KG1 (cell line): ENCODE results near the gene PLXND1.
"Not testable (repeated sequence)": the region's sequence is repeated elsewhere in the genome, so short reads cannot be mapped to it uniquely, and the experiment has no call there.

ENCODE experiments used
- DNase-seq: peaks from one replicate; lab custom pipeline; 2025; lab: John Stamatoyannopoulos, UW

Gene PLXND1

DNA sequence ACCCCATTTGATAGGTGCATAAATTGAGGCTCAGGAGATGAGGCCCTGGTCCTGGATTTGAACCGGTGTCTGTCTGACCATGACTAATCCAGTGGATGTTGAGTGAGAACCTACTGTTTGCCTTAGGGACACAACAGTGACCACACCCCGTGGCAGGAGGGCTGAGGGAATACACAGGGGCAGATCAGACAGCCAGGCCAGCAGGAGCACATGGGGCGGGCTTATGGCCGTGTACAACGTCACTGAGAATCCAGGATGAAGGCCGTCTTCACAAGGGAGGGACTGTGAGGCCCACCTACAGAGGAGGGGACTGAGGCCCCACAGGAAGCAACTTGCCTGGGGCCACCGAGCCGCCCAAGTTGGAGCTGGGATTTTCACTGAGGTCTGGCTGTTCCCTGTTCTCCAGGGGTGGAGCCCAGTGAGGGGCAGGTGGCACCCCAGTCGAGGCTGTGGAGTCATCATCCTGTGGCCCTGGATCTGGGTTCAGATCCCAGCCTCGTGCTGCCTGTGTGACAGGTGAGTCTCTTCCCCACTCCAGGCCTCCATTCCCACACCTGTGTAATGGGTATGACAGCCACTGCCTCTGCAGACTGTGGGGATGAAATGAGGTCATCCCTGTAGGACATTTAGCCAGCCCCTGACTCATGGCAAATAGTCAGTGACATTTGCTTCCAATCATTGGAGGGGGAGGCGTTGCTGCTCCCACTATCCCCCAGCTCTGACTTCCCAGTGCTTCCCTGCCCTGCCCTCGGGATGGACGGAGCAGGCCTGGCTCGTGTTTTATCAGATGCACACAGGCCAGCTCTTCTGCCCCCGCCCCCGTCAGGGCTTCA, 6.3 kb upstream of the PLXND1 start:
- no peak for DNase-seq

DNA sequence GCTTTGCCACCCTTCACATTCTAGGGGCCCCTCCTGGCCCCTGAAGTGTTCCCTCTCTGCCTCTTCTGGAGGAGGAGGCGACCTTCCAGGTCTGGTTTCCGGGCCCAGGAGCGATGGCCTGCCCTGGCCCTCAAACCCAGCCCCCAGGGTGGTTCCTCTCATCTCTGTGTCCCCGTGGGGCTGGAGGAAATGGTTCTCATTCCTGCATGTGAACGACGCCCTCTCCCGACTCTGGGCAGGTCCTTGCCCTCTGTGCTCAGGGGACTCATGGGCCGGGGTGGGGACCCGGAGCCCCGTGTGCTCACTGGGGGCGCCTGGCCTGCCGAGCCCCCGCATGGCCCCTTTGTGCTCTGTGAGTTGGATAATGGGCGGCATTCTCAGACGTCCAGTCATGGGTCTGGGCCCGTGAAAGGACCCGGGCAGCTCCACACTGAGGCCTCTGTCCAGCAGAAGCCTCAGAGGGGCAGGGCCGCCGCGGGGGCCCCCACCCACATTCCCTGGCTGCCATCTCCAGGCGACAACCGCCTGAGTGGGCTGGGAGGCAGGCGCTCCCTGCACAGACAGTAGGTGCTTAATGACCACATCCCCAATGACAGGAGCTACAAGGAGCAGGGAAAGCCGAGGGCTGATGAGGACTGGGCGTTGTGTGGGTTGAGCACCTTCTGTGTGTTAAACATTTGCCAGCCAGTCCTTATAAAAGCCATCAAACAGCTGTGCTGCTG, 5.5 kb upstream of the PLXND1 start:
- no peak for DNase-seq

DNA sequence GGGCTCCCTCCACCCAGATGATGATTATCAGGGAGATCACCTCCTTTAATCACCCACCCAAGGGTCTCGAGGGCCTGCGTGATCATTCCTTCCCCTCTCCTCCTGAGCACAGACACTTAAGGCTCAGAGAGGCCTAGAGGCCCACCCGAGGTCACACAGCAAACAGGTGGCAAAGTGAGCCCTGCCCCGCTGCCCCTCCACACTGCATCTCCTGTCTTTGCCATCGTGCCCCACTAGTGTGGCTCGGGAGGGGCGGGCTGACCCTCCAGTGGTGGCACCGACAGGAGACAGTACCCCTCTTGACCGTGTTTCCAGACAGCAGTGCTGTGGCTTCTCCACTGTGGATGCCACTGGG, 4.9 kb upstream of the PLXND1 start:
- no peak for DNase-seq

DNA sequence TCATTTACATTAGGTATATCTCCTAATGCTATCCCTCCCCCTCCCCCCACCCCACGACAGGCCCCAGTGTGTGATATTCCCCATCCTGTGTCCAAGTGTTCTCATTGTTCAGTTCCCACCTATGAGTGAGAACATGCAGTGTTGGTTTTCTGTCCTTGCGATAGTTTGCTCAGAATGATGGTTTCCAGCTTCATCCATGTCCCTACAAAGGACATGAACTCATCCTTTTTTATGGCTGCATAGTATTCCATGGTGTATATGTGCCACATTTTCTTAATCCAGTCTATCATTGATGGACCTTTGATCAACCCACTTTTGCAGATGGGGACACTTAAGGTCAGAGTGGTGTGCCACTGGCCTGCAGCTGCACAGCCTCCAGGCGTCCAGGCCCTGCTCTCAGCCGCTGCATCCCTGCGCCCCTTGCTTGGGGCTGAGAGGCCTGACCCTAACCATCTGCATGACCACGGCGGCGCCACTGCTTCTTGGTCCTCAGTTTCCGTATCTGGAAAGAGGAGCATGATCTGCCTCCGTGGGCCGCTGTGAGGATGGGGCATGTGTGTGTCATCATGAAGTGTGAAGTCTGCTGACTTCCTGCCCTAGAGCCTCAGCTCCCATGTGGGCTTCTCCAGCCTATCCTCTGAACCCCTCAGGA, 4.4 kb upstream of the PLXND1 start:
- DNase-seq = not testable (repeated sequence)

DNA sequence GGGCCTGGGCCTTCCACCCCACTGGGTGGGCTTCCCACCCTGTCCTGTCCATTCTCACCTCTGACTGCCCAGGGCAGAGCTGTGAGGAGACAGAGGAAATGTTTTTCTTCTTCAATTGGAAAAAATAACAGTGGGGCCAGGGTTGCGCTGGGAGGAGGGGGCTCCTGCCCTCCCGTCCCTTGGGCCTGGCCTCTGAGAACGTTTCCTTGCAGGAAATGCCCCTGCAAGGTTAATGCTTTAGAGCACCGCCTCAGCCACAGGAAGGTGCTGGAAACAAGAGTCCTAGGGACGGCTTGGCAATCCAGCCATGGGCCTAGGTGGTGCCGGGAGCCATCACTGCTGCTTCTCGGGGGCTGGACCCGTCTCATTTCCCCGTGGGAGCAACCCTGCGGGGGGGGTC, 3.8 kb upstream of the PLXND1 start:
- no peak for DNase-seq

DNA sequence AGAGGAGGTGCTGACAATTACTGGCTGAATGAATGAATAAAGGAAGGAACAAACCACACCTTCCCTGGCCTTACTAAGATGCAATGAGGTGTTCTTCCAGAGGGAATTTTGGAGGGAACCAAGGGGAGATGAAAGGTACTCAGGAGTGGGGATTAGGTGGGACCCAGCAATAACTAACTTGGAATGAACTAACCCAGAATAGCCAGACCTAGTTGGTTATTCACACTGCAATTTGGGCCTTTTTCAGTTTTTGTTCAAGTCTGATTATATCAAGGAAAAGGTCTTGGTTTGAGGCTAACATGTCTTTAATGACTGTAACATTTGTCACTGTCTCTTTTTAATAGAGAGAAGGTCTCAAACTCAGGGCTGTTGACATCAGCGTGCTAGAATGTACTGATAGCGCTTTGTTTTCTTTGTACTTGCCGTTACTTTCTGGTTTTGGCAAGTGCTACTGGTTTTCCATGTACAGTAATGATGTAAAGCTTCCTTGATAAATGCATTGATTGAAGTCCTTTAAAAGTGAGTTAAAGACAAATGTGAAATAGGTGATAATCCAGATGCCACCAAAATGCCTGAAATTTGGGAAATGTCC, 3.2 kb upstream of the PLXND1 start:
- no peak for DNase-seq

DNA sequence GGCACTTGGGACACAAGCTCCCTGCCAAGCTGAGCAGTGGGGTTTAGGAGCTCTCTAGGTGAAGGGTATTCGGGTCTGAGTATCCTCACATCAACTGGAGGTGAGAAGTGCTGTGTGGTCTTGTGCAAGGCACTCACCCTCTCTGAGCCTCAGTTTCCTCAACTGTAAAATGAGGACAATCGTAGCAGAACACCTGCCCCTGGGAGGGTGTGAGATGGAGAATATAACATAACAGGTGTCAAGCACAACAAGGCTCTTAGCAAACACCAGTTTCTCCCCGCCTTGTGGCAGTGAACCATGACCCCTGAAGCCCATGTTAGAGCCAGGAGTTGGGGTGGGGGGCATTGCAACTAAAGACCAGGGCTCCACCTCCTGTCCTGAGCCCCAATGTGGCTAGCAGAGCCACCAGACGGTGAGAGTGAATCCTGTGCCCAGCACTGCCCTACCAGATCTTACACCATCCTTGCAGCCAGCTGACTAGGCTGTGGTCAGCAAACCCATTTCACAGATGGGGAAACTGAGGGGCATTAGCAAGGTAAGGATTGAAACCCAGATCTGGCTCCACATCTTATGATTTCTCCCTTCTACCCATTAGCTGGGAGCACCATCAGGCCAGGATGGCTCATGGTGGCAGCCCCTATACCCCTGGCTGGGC, 2.6 kb upstream of the PLXND1 start:
- no peak for DNase-seq

DNA sequence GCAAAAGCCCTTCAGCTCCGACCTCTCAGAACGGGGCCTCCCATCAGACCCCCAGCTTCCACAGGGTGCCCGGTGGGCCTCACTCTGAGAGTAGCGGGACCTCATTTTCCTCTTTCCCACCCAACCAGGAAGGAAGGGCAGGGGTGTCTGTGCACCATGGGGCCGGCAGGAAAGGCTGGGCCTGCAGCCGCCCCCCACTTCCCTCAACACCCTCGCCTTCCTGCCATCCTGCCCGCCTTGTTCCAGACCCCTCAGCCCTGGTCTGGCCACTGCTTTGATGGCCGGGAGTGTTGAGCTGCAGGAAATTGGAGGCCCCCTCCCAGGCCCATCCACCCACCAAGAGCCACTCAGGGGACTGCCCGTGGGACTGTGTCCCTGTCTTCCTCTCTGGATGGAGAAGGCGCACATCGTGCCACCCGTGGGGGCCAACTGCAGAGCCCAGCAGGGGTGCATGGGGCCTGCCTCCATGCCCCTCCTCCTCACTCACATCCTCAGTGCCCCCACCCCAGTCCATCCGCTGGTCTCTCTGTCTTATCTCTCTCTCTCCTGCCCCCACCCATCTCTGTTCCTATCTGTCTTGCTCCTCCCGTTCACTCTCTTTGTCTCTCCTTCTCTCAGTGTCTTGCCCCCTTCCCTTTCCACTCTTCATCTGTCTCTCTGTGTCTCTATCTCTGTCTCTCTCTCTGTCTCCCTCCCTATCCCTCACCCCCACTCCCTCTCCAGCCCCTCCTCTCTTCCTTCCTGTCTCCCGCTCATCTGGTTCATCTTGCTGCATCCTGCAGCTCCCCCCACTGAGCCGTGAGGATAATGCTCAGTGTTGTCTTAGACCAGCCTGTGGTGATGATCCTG, 1.8 kb upstream of the PLXND1 start:
- DNase-seq = no peak

DNA sequence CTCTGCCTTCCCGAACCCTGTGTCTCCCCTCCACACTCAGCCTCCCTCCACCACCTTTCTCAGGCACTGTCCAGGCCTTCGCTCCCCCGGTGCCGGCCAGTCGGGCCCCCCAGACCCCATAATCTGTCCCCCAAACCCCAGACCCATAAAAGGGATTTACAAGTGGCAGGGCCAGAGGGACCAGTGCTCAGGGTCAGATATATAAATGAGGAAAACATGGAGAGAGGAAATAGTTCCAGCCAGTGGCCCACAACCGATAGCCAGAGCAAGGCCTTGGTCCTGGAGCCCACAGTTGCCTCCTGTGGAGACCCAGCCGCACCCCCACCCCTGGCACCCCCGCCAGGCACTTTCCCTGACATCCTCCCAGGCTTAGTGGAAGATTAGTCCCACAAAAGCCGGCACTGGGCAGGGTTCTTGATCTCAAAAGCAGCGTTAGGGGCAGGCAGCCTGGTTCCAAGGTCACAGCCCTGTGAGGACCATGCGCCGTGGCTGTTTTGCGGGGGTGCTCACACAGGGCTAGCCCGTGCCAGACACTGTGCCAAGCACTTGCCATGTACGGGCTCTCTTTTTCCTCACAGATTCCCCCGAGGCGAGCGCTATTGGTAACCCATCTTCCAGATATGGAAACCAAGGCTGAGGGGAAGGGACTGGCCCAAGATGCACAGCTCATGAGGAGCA, 1.1 kb upstream of the PLXND1 start:
- no peak for DNase-seq

DNA sequence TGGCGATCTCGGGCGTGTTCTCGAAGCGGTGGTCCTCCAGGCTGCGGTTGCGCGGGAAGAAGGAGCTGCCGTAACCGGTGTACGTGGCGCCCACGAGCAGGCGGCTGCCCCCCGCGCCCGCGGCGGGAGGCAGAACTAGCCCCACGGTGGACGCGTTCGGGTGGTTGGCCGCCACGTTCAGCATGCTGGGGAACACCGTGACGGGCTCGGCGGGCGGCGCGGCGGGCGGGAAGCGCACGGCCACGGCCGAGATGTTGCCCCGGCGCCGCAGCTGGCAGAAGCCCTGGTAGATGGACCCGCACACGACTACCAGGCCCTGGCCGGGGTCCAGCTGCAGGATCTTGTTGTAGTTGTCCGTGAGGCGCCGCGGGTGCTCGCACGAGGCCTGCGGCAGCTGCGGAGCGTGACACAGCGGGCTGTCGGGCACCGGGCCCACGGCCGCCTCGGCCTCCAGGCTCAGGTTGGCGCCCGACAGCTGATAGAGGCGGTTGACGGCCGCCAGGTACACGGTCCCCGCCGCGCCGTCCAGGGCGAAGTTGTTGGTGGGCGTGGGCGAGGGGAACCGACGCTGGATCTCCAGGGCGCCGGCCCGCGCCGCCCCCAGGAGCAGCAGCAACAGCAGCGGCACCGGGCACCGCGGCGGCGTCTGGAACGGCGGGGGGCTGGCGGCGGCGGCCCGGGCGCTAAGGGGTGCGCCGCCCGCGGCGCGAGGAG, 397 bp downstream of the PLXND1 start:
- DNase-seq = no peak

DNA sequence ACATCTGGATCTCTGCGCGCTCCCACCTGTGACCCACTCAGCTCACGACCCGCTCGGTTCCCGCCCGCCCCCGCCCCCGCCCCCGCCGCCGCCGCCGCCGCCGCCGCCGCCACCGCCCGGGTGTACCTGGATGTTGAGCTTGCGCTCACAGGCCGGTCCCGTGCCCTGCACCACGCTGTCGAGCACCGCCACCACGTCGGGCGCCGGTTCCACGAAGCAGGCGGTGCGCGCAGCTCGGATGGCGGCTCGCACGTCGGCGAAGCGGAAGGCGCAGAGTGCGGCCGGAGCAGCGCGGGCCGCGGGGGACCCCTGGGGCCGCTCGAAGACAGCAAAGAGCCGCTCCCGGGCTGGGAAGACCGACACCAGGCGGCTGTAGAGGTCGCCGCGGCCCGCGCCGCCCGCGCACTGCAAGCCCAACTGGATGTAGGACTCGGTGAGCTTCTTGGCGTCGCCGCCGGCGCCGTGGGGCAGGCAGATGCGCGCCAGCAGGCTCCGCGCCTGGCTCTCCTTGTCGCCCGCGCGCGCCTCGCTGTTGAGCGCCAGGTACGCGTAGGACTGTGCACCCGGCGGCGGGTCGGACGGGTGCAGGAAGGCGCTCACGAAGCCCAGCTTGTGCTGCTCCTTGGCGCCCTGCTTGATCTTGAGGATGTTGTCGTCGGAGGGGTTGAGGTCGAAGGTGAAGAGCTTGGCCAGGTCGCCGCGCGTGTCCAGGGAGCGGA, 1.1 kb downstream of the PLXND1 start:
- no peak for DNase-seq

DNA sequence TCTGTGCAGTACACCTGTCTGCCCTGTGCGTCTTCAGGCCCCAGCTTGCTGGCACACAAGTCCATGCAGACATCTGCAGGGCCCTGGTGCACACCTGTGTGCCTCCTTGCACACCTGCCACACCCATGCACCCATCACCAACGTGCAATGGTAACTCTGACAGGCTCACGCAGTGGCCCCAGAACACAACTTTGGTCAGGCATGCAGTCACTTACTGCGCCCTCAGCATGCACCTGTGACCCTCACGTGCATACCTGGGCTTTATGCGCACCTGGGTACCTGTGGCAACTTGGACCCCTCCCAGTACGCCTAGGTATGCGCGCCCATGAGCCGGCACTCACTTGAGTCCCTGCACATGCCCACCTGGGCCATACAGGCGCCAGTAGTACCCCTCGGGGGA, 1.7 kb downstream of the PLXND1 start:
- DNase-seq = no peak

DNA sequence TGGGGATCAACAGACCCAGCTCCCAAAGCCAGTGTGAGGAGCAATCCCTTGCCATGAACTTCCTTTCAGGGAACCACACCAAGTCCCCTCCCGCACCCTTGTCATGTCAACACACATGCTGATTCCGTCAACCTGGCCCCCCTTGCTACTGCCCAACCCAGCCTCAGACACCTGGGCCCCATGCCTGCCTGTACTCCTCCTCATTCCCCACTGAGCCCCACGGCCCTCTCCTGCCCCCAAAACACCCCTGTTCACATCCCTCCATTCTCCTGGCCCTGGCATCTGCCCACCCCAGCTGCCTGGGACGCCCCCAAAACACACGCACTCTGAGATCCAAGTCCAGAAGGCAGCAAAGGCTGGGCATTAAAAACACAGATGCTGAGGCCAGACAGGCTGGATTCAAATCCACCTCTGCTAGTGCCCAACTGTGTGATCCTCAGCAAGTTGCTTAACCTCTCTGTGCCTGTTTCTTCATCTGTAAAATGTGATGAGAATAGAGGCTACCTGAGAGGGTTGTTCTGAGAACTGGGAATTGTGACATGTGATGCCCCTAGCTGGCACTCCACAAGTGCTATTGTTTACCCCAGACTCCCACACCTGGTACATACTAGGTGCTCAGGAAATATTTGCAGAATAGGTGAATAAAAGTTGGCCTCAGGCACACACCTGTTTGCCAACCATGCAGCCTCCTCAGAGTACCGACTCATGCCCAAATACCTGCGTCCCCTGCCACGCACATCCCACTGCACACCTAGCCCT, 2.3 kb downstream of the PLXND1 start:
- DNase-seq = no peak

DNA sequence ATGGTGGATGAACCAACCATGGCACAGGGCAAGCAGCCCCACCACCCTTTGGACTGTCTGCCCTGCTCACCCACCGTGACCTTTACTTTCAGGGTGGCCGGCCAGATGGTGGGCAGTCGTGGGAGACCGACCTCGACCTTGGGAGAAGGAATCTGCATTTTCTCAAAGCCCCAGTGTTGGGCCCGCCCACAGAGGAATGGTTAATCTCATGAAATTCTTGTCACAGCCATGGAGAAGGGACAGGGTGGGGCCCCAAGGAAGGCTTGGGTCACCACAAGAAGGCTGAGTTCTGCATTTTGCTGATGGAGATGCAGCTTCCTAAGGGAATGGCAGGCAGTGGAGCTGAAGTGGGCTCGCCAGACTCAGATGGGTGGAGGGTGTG, 2.9 kb downstream of the PLXND1 start:
- no peak for DNase-seq

DNA sequence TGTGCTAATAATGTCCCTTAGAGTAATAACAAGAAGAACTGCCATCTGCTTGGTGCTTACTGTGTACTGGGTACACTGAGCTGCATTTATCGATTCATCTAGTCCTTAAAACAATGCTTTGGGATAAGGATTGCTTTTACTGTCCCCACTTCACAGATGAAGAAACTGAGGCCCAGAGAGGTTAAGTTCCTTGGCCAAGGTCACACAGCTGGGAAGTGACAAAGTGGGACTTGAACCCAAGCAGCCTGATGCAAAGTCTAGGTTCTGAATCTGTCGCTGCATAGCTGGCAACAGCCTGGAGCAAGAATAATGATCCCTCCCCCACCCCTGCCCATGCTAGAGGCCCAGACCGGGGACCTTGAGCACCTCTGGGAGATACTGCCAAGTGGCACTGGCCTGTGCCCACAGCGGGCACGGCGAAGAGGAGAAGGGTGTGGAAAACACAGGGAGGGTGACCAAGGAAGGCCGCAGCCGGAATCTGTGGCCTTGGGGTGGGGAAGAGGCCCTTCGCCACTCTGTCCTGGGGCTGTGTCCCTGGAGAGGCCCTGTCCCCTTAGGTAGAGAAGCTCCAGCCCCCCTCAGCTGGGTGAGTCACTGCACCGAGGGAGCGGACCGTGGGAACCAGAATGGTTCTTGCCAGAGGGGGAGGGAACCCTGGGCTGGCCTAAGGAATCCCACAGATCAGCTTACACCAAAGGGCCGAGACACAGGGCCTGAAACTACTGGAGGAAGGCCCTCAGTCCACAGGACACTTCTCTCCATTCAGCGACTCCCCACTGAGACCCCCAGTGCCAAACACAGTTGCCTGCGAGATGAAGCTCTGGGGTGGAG, 3.5 kb downstream of the PLXND1 start:
- no peak for DNase-seq

DNA sequence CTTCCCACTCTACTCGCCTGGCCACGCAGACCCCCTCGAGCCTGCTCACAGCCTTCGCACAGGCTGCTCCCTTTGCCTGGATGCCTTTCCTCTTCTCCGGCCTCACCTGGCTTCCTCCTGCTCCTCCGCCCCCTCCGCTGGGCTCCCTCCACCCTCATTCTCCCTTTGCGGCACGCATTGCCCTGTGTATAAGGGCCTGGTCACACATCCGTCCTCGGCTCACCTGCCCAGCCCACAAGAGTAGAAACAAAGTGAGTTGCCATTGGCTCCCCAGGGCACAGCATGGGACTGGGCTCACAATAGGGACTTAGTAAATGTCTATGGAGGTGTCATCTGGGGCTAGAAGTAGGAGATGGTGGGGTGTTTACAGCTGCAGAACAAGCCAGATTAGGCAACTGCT, 4.2 kb downstream of the PLXND1 start:
- DNase-seq = no peak

DNA sequence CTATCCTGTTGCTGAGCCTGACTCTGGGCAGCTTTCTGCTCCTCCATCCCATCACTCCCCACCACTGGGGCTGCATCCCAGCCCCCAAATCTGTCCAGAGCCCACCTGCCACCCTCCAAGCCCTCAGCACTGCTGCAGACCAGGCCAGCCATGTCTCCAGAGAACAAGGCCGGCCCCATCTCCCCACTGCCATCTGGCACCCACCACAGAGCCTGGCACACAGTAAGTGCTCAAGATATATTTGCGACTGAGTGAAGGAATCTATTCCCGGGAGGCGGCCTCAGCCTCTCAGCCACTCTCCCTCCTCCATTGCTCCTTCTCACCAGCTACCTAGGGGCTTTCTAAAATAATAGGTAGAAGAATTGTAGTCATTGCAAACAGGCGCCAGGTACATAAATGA, 4.8 kb downstream of the PLXND1 start:
- no peak for DNase-seq

DNA sequence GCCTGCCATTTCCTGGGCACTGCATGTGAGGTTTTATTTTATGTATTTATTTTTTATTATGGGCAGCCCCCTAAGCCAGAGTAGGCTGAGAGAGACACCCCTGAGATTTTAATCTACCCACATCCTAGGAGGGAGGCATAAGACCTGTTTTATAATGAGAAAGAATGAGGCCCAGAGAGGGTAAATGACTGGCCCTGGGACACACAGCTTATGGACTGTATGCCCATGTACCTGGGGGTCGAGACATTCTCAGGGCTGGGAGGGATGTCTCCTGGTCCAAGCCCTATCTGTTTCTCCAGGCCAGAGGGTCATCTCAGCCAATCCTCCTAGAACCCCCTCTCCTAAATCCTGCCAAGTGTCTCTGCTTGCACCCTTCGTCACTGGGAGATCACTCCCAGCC, 6.1 kb downstream of the PLXND1 start:
- no peak for DNase-seq
